ENCODE results near the gene CLTC. TPM values are rescaled to one million over a fixed set of nuclear protein-coding genes. Genes with fewer than 3 reads are reported as not detected.

The CLTC gene
- total RNA-seq, 1 experiment from 2014 or later, result 206 TPM

DNA sequence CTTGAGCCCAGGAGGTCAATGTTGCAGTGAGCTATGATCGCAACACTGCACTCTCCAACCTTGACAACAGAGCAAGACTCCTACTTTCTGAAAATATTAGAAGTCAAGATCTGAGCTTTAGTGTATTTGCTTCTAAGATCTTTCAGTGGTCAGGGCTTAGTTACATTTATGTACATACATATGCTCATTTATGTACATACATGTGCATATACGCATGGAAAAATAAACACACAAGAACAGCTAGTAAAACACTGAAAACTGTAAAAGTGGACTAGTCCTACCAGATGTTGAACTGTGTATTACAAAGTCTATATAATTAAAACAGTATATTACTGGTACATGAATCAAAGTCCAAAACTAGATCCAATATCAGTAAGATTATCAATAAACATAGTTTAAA lies 59.2 kb downstream of the CLTC start:
- Histone ChIP-seq H3K9me2 (ENCODE audit: insufficient read depth) (no peaks in the 10 kb centered on the region), H3K4me2 (no peak overlapping the region), H3K9me3 (ENCODE audit: insufficient read depth, low read depth) (no peaks in the 10 kb centered on the region), H3K4me1 (replicated peaks; ENCODE audit: insufficient read depth) (no peaks in the 10 kb centered on the region), H4K20me1 (ENCODE audit: insufficient read depth) (peaks cover 40% of the 10 kb centered on the region), H3K36me3 (ENCODE audit: low read depth) (peaks cover 76% of the 10 kb centered on the region), H2AFZ (no peak overlapping the region), H3K4me3 (no peak overlapping the region), H3K79me2 (ENCODE audit: low read depth) (peaks cover 22% of the 10 kb centered on the region; the same call in 1 of the 2 replicates), H3F3A (ENCODE audit: insufficient read depth, low read depth) (peaks cover 63% of the 10 kb centered on the region), H3K27me3 (ENCODE audit: insufficient read depth, low read depth) (no peaks in the 10 kb centered on the region), H3K27ac (no peak overlapping the region)
- intact Hi-C loops (cut with micrococcal nuclease; ENCODE audit: unreplicated experiment), result no loop called here
- no peak for TF ChIP-seq EZH2 (IDR thresholded peaks at IDR 0.05; ENCODE audit: low read depth)
- CTCF ChIA-PET, result no interaction called here
- BruUV-seq (replicated peaks), result no TSS peak
- POLR2A ChIA-PET (ENCODE audit: unreplicated experiment), result no interaction called here
- DNase-seq, result no peak

DNA sequence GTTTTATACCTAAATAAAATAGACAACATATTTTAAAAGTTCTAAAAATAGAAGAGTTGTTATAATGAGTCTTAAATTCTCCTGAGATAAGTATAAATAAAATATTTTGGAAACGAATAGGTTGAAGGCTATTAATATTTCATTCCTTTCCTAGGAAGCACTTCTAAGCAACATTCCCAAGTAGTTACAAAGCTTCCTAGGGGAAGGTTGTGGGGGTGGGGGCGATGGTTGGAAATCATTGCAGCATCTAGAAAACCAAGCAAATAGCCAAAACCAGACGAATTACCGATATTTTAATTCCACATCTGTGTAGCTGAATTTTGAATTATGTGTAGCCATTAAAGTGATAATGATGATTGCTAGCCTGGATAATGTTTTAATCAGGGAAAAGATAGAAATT lies 60.6 kb downstream of the CLTC start:
- Histone ChIP-seq H4K20me1 (ENCODE audit: insufficient read depth) (peaks cover 40% of the 10 kb centered on the region), H3K36me3 (ENCODE audit: low read depth) (peaks cover 80% of the 10 kb centered on the region), H3F3A (ENCODE audit: insufficient read depth, low read depth) (peaks cover 53% of the 10 kb centered on the region), H3K4me2 (no peak overlapping the region), H2AFZ (no peak overlapping the region), H3K9me3 (ENCODE audit: insufficient read depth, low read depth) (no peaks in the 10 kb centered on the region), H3K27me3 (ENCODE audit: insufficient read depth, low read depth) (no peaks in the 10 kb centered on the region), H3K79me2 (ENCODE audit: low read depth) (peaks cover 18% of the 10 kb centered on the region), H3K4me1 (replicated peaks; ENCODE audit: insufficient read depth) (no peaks in the 10 kb centered on the region), H3K9me2 (ENCODE audit: insufficient read depth) (no peaks in the 10 kb centered on the region), H3K4me3 (no peak overlapping the region), H3K27ac (peak overlapping the region; percentile 3; the same call in 1 of the 2 replicates)
- no TSS peak for BruUV-seq (replicated peaks)
- CTCF ChIA-PET, result no interaction called here
- no peak for DNase-seq
- POLR2A ChIA-PET (ENCODE audit: unreplicated experiment), result no interaction called here
- intact Hi-C loops (cut with micrococcal nuclease; ENCODE audit: unreplicated experiment), result no loop called here
- TF ChIP-seq, protein P1, sequence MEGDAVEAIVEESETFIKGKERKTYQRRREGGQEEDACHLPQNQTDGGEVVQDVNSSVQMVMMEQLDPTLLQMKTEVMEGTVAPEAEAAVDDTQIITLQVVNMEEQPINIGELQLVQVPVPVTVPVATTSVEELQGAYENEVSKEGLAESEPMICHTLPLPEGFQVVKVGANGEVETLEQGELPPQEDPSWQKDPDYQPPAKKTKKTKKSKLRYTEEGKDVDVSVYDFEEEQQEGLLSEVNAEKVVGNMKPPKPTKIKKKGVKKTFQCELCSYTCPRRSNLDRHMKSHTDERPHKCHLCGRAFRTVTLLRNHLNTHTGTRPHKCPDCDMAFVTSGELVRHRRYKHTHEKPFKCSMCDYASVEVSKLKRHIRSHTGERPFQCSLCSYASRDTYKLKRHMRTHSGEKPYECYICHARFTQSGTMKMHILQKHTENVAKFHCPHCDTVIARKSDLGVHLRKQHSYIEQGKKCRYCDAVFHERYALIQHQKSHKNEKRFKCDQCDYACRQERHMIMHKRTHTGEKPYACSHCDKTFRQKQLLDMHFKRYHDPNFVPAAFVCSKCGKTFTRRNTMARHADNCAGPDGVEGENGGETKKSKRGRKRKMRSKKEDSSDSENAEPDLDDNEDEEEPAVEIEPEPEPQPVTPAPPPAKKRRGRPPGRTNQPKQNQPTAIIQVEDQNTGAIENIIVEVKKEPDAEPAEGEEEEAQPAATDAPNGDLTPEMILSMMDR (conservative IDR thresholded peaks at IDR 0.05), result no peak
- TF ChIP-seq EZH2 (IDR thresholded peaks at IDR 0.05; ENCODE audit: low read depth), result no peak

DNA sequence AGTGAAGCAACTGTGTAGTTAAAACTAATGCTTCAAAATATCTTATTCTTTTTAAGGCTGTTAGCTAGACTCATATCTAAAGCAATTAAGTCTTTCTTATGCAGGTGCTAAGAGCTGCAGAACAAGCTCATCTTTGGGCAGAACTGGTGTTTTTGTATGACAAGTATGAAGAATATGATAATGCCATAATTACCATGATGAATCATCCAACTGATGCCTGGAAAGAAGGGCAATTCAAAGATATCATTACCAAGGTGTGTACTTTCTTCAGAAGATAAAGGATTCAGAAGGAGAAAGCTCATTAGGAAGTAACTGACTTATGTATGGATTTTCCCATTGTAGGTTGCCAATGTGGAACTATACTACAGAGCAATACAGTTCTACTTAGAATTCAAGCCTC lies 63.6 kb downstream of the CLTC start:
- Histone ChIP-seq H3K9me2 (ENCODE audit: insufficient read depth) (no peaks in the 10 kb centered on the region), H3K27ac (no peak overlapping the region), H3F3A (ENCODE audit: insufficient read depth, low read depth) (peaks cover 76% of the 10 kb centered on the region), H3K4me1 (replicated peaks; ENCODE audit: insufficient read depth) (peaks cover 8% of the 10 kb centered on the region; the same call in 1 of the 2 replicates), H3K9me3 (ENCODE audit: insufficient read depth, low read depth) (no peaks in the 10 kb centered on the region), H3K4me3 (no peak overlapping the region), H4K20me1 (ENCODE audit: insufficient read depth) (peaks cover 44% of the 10 kb centered on the region), H3K79me2 (ENCODE audit: low read depth) (peaks cover 31% of the 10 kb centered on the region), H2AFZ (no peak overlapping the region), H3K27me3 (ENCODE audit: insufficient read depth, low read depth) (no peaks in the 10 kb centered on the region), H3K36me3 (ENCODE audit: low read depth) (peaks cover 85% of the 10 kb centered on the region), H3K4me2 (no peak overlapping the region)
- intact Hi-C loops (cut with micrococcal nuclease; ENCODE audit: unreplicated experiment), result no loop called here
- BruUV-seq (replicated peaks), result no TSS peak
- TF ChIP-seq EZH2 (IDR thresholded peaks at IDR 0.05; ENCODE audit: low read depth), result no peak
- TF ChIP-seq, protein P1 (conservative IDR thresholded peaks at IDR 0.05), result no peak
- POLR2A ChIA-PET (ENCODE audit: unreplicated experiment), result interaction anchor here (0.6 kb wide), 1 partner anchor 191 kb away, joined by 4 read pairs; no protein-coding TSS in a partner anchor
- no peak for DNase-seq
- CTCF ChIA-PET, result no interaction called here

GRCh38 chr17:59684967-59685366 lies 65.3 kb downstream of the CLTC start:
- DNase-seq, result no peak
- BruUV-seq (replicated peaks), result no TSS peak
- intact Hi-C loops (cut with micrococcal nuclease; ENCODE audit: unreplicated experiment), result no loop called here
- CTCF ChIA-PET, result interaction anchor here (0.6 kb wide), 1 partner anchor 379 kb away, joined by 6 read pairs; no protein-coding TSS in a partner anchor
- POLR2A ChIA-PET (ENCODE audit: unreplicated experiment), result interaction anchor here (0.6 kb wide), 1 partner anchor 200 kb away, joined by 3 read pairs; no protein-coding TSS in a partner anchor
- Histone ChIP-seq H3K27me3 (ENCODE audit: insufficient read depth, low read depth) (no peaks in the 10 kb centered on the region), H3K9me3 (ENCODE audit: insufficient read depth, low read depth) (no peaks in the 10 kb centered on the region), H3F3A (ENCODE audit: insufficient read depth, low read depth) (peaks cover 83% of the 10 kb centered on the region), H3K27ac (no peak overlapping the region), H2AFZ (no peak overlapping the region), H3K36me3 (ENCODE audit: low read depth) (peaks cover 84% of the 10 kb centered on the region), H3K9me2 (ENCODE audit: insufficient read depth) (no peaks in the 10 kb centered on the region), H4K20me1 (ENCODE audit: insufficient read depth) (peaks cover 58% of the 10 kb centered on the region), H3K4me3 (no peak overlapping the region), H3K79me2 (ENCODE audit: low read depth) (peaks cover 48% of the 10 kb centered on the region), H3K4me1 (replicated peaks; ENCODE audit: insufficient read depth) (peaks cover 8% of the 10 kb centered on the region; the same call in 1 of the 2 replicates), H3K4me2 (no peak overlapping the region)
- no peak for TF ChIP-seq EZH2 (IDR thresholded peaks at IDR 0.05; ENCODE audit: low read depth)
- TF ChIP-seq, protein P1 (conservative IDR thresholded peaks at IDR 0.05), result no peak
